Measurements from ENCODE around the gene SLC39A5.

SLC39A5 gene

GRCh38 chr12:56244494-56244893 lies 14.6 kb downstream of the SLC39A5 start:
- Histone ChIP-seq H3K4me3 (no peak overlapping the region), H3K9ac (ENCODE audit: insufficient read length) (no peak overlapping the region), H3K9me3 (ENCODE audit: low read depth, low read length) (no peaks in the 10 kb centered on the region), H3K27ac (no peak overlapping the region), H3K36me3 (ENCODE audit: insufficient read depth, low read length) (peaks cover 64% of the 10 kb centered on the region; the same call in 1 of the 2 replicates)
- TF ChIP-seq FOXP2 (optimal IDR thresholded peaks at IDR 0.05; ENCODE audit: control extremely low read depth, extremely low read length, insufficient read depth) (no peak), POLR2AphosphoS5 (IDR thresholded peaks at IDR 0.05; ENCODE audit: borderline replicate concordance, low read depth, low read length) (no peak), EZH2 (IDR thresholded peaks at IDR 0.05) (no peak)
- no peak for DNase-seq (ENCODE audit: low read depth, low spot score)

GRCh38 chr12:56247923-56248322 lies 18.1 kb downstream of the SLC39A5 start:
- no peak overlapping the region for H3K27ac ChIP-seq
- H3K9ac ChIP-seq (ENCODE audit: insufficient read length) = no peak overlapping the region
- H3K9me3 ChIP-seq (ENCODE audit: low read depth, low read length) = no peaks in the 10 kb centered on the region
- H3K4me3 ChIP-seq = no peak overlapping the region
- peaks cover 69% of the 10 kb centered on the region for H3K36me3 ChIP-seq (ENCODE audit: insufficient read depth, low read length)
- no peak for TF ChIP-seq EZH2 (IDR thresholded peaks at IDR 0.05)
- no peak for TF ChIP-seq POLR2AphosphoS5 (IDR thresholded peaks at IDR 0.05; ENCODE audit: borderline replicate concordance, low read depth, low read length)
- TF ChIP-seq FOXP2 (optimal IDR thresholded peaks at IDR 0.05; ENCODE audit: control extremely low read depth, extremely low read length, insufficient read depth) = no peak
- no peak for DNase-seq (ENCODE audit: low read depth, low spot score)

- peaks cover 72% of the 10 kb centered on the region for H3K36me3 ChIP-seq (ENCODE audit: insufficient read depth, low read length)
Observed at GRCh38 chr12:56248711-56249110, 18.9 kb downstream of the SLC39A5 start.

GRCh38 chr12:56252649-56253048 lies 22.8 kb downstream of the SLC39A5 start:
- no peak for DNase-seq (ENCODE audit: low read depth, low spot score)
- H3K9ac ChIP-seq (ENCODE audit: insufficient read length) = no peak overlapping the region
- no peak overlapping the region for H3K4me3 ChIP-seq
- no peaks in the 10 kb centered on the region for H3K9me3 ChIP-seq (ENCODE audit: low read depth, low read length)
- peaks cover 73% of the 10 kb centered on the region for H3K36me3 ChIP-seq (ENCODE audit: insufficient read depth, low read length)
- TF ChIP-seq POLR2AphosphoS5 (IDR thresholded peaks at IDR 0.05; ENCODE audit: borderline replicate concordance, low read depth, low read length) = no peak
- no peak for TF ChIP-seq EZH2 (IDR thresholded peaks at IDR 0.05)
- TF ChIP-seq FOXP2 (optimal IDR thresholded peaks at IDR 0.05; ENCODE audit: control extremely low read depth, extremely low read length, insufficient read depth) = no peak
- H3K27ac ChIP-seq = no peak overlapping the region

More at GRCh38 chr12:56248711-56249110, 18.9 kb downstream of the SLC39A5 start:
- H3K9ac ChIP-seq (ENCODE audit: insufficient read length) = no peak overlapping the region
- no peaks in the 10 kb centered on the region for H3K9me3 ChIP-seq (ENCODE audit: low read depth, low read length)
- no peak overlapping the region for H3K27ac ChIP-seq
- no peak for DNase-seq (ENCODE audit: low read depth, low spot score)
- no peak for TF ChIP-seq POLR2AphosphoS5 (IDR thresholded peaks at IDR 0.05; ENCODE audit: borderline replicate concordance, low read depth, low read length)
- no peak for TF ChIP-seq EZH2 (IDR thresholded peaks at IDR 0.05)
- TF ChIP-seq FOXP2 (optimal IDR thresholded peaks at IDR 0.05; ENCODE audit: control extremely low read depth, extremely low read length, insufficient read depth) = no peak
- no peak overlapping the region for H3K4me3 ChIP-seq

DNA sequence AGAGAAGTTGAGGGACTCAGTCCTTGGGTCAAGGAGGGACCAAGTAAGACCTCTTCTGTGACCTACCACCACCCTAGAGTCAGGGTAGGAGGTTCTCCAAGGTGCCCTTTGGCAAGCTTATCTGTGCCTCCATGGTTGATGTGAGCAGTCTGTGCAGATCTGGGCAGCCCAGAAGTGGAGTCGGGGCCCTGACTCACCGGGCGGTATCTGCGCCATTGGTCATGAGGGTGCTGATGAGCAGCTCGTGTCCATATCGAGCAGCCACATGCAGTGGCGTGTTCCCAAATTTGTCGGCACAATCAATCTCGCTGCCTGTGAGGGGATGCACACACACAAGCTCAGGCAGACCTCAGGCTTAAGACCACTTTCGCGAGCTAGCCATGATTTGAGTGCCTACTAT lies 23.2 kb downstream of the SLC39A5 start:
- no peak for DNase-seq (ENCODE audit: low read depth, low spot score)
- H3K9ac ChIP-seq (ENCODE audit: insufficient read length) = no peak overlapping the region
- no peak overlapping the region for H3K4me3 ChIP-seq
- H3K27ac ChIP-seq = no peak overlapping the region
- no peaks in the 10 kb centered on the region for H3K9me3 ChIP-seq (ENCODE audit: low read depth, low read length)
- TF ChIP-seq POLR2AphosphoS5 (IDR thresholded peaks at IDR 0.05; ENCODE audit: borderline replicate concordance, low read depth, low read length) (no peak), EZH2 (IDR thresholded peaks at IDR 0.05) (no peak), FOXP2 (optimal IDR thresholded peaks at IDR 0.05; ENCODE audit: control extremely low read depth, extremely low read length, insufficient read depth) (no peak)
- H3K36me3 ChIP-seq (ENCODE audit: insufficient read depth, low read length) = peaks cover 69% of the 10 kb centered on the region

DNA sequence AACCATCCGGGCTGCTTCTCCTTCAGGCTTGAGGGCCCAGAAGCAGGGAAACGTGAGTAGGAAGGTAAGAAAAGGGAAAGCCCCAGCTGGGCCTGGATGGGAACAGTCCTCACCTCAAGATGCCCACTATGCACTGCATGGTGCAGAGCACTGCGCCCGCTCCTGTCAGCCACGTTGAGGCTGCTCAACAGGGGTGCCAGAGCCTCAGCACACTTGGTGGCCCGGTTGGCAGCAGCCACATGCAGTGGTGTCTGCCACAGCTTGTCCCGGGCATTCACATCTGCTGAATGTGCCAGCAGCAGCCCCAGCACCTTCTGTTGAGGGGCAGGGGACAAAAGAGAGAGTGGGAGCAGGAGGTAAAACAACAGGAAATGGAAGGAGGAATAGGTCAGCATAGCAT lies 25.8 kb downstream of the SLC39A5 start:
- DNase-seq (ENCODE audit: low read depth, low spot score) = no peak
- Histone ChIP-seq H3K4me3 (no peak overlapping the region), H3K9me3 (ENCODE audit: low read depth, low read length) (no peaks in the 10 kb centered on the region), H3K9ac (ENCODE audit: insufficient read length) (no peak overlapping the region), H3K27ac (no peak overlapping the region), H3K36me3 (ENCODE audit: insufficient read depth, low read length) (peaks cover 55% of the 10 kb centered on the region)
- TF ChIP-seq EZH2 (IDR thresholded peaks at IDR 0.05) (no peak), POLR2AphosphoS5 (IDR thresholded peaks at IDR 0.05; ENCODE audit: borderline replicate concordance, low read depth, low read length) (no peak)

DNA sequence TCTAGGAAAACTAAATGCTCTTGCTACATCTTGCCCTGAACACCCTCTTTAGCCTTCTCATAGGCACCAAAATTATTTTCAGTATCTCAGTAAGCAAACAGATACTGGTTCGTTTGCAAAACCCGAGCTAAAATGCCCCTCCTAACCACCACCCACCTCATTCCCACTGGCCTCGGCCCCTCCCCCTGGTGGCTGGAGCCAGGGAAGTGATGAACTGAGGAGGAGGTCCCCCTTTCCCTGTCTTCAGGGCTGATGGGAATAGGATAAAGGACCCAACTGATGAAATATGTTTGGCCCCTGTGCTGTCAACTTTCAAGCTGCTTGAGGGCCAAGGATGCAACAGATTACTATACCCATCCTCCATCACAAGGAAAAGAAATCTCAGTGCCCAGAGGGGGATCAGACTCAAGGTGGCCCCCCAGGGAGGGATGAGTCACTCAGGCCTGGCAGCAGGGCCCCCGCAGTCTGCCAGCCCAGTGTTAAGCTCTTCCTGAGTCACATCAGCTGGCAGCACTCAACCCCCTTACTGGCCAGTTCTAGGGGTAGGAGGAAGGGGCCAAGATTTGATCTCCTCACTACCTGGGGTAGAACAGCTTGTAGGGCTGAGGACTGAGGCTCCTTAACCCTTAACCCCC lies 26.6 kb downstream of the SLC39A5 start:
- Histone ChIP-seq H3K4me3 (peak overlapping the region; percentile 84; the same call in 1 of the 2 replicates), H3K9ac (ENCODE audit: insufficient read length) (peak overlapping the region; percentile 26), H3K9me3 (ENCODE audit: low read depth, low read length) (no peaks in the 10 kb centered on the region), H3K27ac (no peak overlapping the region), H3K36me3 (ENCODE audit: insufficient read depth, low read length) (peaks cover 52% of the 10 kb centered on the region)
- no peak for DNase-seq (ENCODE audit: low read depth, low spot score)
- TF ChIP-seq FOXP2 (optimal IDR thresholded peaks at IDR 0.05; ENCODE audit: control extremely low read depth, extremely low read length, insufficient read depth) = no peak
- no peak for TF ChIP-seq POLR2AphosphoS5 (IDR thresholded peaks at IDR 0.05; ENCODE audit: borderline replicate concordance, low read depth, low read length)
- TF ChIP-seq EZH2 (IDR thresholded peaks at IDR 0.05) = no peak

GRCh38 chr12:56257071-56257470 lies 27.2 kb downstream of the SLC39A5 start:
- Histone ChIP-seq H3K27ac (no peak overlapping the region), H3K9me3 (ENCODE audit: low read depth, low read length) (no peaks in the 10 kb centered on the region), H3K4me3 (peak overlapping the region; percentile 84), H3K36me3 (ENCODE audit: insufficient read depth, low read length) (peaks cover 46% of the 10 kb centered on the region), H3K9ac (ENCODE audit: insufficient read length) (peak overlapping the region; percentile 94)
- DNase-seq (ENCODE audit: low read depth, low spot score) = no peak
- TF ChIP-seq EZH2 (IDR thresholded peaks at IDR 0.05) (no peak), FOXP2 (optimal IDR thresholded peaks at IDR 0.05; ENCODE audit: control extremely low read depth, extremely low read length, insufficient read depth) (no peak), POLR2AphosphoS5 (IDR thresholded peaks at IDR 0.05; ENCODE audit: borderline replicate concordance, low read depth, low read length) (no peak)
